ENCODE data around the gene TRIM59. TPM values are rescaled to one million over a fixed set of nuclear protein-coding genes. Genes with fewer than 3 reads are reported as not detected.

TRIM59 gene
- total and polyA plus RNA-seq, 2 of the 4 experiments (the other 2 are of a cell fraction) = 8.0 to 65.4 TPM

- no peak for ATAC-seq (ENCODE audit: low read depth)
- DNase-seq = no peak
- H2BK5ac ChIP-seq (ENCODE audit: low read depth, low read length, poor library complexity, severe bottlenecking) = no peak overlapping the region
These were observed 10.4 kb upstream of the TRIM59 start for GRCh38 chr3:160460033-160460432.

More at GRCh38 chr3:160460033-160460432, 10.4 kb upstream of the TRIM59 start:
- Histone ChIP-seq H3K27ac (ENCODE audit: insufficient read depth, low read length) (no peak overlapping the region), H3K79me1 (ENCODE audit: low read depth in 1 of 2, low read length in 2 of 2) (no peaks in the 10 kb centered on the region), H4K5ac (ENCODE audit: low read depth, low read length) (no peak overlapping the region), H3K18ac (ENCODE audit: low read depth, low read length) (no peak overlapping the region), H3K14ac (replicated peaks; ENCODE audit: low read depth, low read length) (no peak overlapping the region), H3K4me2 (ENCODE audit: low read depth, low read length) (no peak overlapping the region), H2AFZ (replicated peaks; ENCODE audit: low read length, poor library complexity) (no peak overlapping the region), H3K23ac (ENCODE audit: low read depth, low read length) (no peak overlapping the region), H2AK5ac (ENCODE audit: low read depth, low read length) (no peak overlapping the region), H2AK9ac (replicated peaks; ENCODE audit: low read depth, low read length, poor library complexity) (no peak overlapping the region), H2BK120ac (ENCODE audit: low read depth, low read length) (no peak overlapping the region), H3K9me1 (ENCODE audit: insufficient read depth, low read length) (no peaks in the 10 kb centered on the region; the same call in 1 of the 2 replicates), H4K20me1 (ENCODE audit: insufficient read depth, low read length) (no peaks in the 10 kb centered on the region), H4K91ac (ENCODE audit: insufficient read depth, low read depth, low read length) (no peak overlapping the region), H3K56ac (ENCODE audit: extremely low read depth, insufficient read depth, low read length) (no peak overlapping the region), H3K4me1 (ENCODE audit: control insufficient read depth, insufficient read depth, low read length) (no peaks in the 10 kb centered on the region), H2BK20ac (ENCODE audit: low read depth, low read length) (no peak overlapping the region), H4K8ac (ENCODE audit: low read depth in 2 of 2, low read length in 2 of 2) (no peak overlapping the region), H3K9ac (ENCODE audit: low read depth, low read length) (no peak overlapping the region), H3K4ac (ENCODE audit: low read depth, low read length) (no peak overlapping the region), H3K9me3 (ENCODE audit: control insufficient read depth, insufficient read depth, low read length) (no peaks in the 10 kb centered on the region), H3K36me3 (ENCODE audit: control insufficient read depth, insufficient read depth, low read length) (no peaks in the 10 kb centered on the region), H2BK15ac (ENCODE audit: low read depth, low read length) (no peak overlapping the region), H3K27me3 (ENCODE audit: control insufficient read depth, insufficient read depth, low read length) (no peaks in the 10 kb centered on the region), H3K4me3 (ENCODE audit: insufficient read depth, low read depth, low read length) (no peak overlapping the region)
- ChIA-PET CTCF (no interaction called here), POLR2A (ENCODE audit: unreplicated experiment) (no interaction called here)
- dilution Hi-C loops (cut with HindIII; ENCODE audit: low sequenced_read_pairs, unreplicated experiment) (no loop called here), in situ Hi-C loops (cut with MboI; ENCODE audit: low sequenced_read_pairs) (no loop called here), intact Hi-C loops (cut with micrococcal nuclease) (no loop called here)
- TF ChIP-seq FOS (IDR thresholded peaks at IDR 0.05; ENCODE audit: low read depth, low read length) = no peak
- TF ChIP-seq, protein P1, sequence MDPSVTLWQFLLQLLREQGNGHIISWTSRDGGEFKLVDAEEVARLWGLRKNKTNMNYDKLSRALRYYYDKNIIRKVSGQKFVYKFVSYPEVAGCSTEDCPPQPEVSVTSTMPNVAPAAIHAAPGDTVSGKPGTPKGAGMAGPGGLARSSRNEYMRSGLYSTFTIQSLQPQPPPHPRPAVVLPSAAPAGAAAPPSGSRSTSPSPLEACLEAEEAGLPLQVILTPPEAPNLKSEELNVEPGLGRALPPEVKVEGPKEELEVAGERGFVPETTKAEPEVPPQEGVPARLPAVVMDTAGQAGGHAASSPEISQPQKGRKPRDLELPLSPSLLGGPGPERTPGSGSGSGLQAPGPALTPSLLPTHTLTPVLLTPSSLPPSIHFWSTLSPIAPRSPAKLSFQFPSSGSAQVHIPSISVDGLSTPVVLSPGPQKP (IDR thresholded peaks at IDR 0.05; ENCODE audit: borderline replicate concordance, low read depth, low read length) = no peak
- TF ChIP-seq RCOR1 (IDR thresholded peaks at IDR 0.05; ENCODE audit: insufficient replicate concordance, low read length) = no peak
- no peak for TF ChIP-seq CTCF (conservative IDR thresholded peaks at IDR 0.05; ENCODE audit: low read depth, low read length)
- TF ChIP-seq BHLHE40 (IDR thresholded peaks at IDR 0.05; ENCODE audit: low read depth, low read length) = no peak
- no peak for TF ChIP-seq CEBPB (IDR thresholded peaks at IDR 0.05; ENCODE audit: low read depth, low read length)
- TF ChIP-seq MAZ (IDR thresholded peaks at IDR 0.05; ENCODE audit: borderline replicate concordance, low read depth, low read length) = no peak
- no peak for TF ChIP-seq MAFK (IDR thresholded peaks at IDR 0.05; ENCODE audit: low read depth, low read length)
- no peak for TF ChIP-seq MXI1 (IDR thresholded peaks at IDR 0.05; ENCODE audit: borderline replicate concordance, low read depth, low read length)
- no peak for TF ChIP-seq CHD1 (IDR thresholded peaks at IDR 0.05; ENCODE audit: low read depth, low read length)
- TF ChIP-seq SMC3 (IDR thresholded peaks at IDR 0.05; ENCODE audit: low read depth, low read length) = no peak
- no peak for TF ChIP-seq POLR2A (IDR thresholded peaks at IDR 0.05; ENCODE audit: low read depth, low read length)
- no peak for TF ChIP-seq RAD21 (IDR thresholded peaks at IDR 0.05; ENCODE audit: low read length)
- no CpG with 5 or more reads among the region's 3 CpGs for WGBS, 2 experiments (ENCODE audit: extremely low coverage in 2 of 2, insufficient read length in 1 of 2)
- BruUV-seq (replicated peaks) = no TSS peak
